C4-2B (cell line): ENCODE data around the gene GPR17.

Experiments
- CTCF ChIP-seq: fragments of 450-650 bp; conservative IDR thresholded peaks from 2 replicates; pipeline ENCODE4 v1.5.1; 2017; ENCODE audit warnings: mild to moderate bottlenecking
- ZFX ChIP-seq: fragments of 450-650 bp; IDR thresholded peaks from 2 replicates; pipeline ENCODE4 v1.6.1; 2017

DNA sequence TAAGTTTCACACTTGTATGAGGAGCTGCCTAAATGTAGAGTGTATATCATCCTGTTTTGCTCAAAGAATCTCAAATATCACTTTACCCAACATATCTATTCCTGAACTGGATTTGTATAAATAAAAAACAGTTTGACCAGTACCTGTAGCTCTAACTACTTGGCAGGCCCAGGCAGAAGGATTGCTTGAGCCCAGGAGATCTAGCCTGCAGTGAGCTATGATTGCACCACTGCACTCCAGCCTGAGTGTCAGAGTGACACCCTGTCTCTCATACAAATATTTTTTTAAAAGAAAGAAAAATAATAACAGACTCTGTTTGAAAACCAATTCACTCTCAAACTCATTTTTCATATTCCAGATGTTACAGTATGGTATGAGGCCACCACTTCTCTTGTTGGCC lies 37.1 kb downstream of the GPR17 start:
- no peak for TF ChIP-seq CTCF
- TF ChIP-seq ZFX, result no peak
